ENCODE results near the gene EFS. TPM values are rescaled to one million over a fixed set of nuclear protein-coding genes. Genes with fewer than 3 reads are reported as not detected.
"Not testable (repeated sequence)": the region's sequence is repeated elsewhere in the genome, so short reads cannot be mapped to it uniquely, and the experiment has no call there.

EFS gene
- total and polyA plus RNA-seq, 2 donors (not counting 1 experiment from before 2014, with no cell fraction given): not detected

DNA sequence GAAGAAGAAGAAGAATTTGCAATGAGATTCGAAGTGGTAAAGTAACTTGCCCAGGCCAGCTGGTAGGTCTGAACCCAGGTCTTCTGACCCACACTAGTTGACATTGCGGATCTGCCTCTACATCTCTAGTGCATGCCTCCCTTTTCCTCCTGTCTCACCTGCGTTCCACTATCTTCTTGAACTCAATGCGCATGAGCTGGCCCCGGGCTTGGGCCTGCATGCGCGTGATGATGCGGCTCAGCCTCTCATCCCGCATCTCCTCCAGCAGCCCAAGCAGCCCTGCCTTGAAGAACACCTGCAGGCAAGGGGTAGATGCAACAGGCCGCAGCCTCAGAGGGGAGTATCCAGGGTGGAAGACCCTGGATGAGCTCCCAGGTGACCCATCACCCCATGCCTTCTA, 31.2 kb upstream of the EFS start:
- no peak for DNase-seq
- Mint-ChIP-seq H3K27ac (no peak overlapping the region), H3K9me3 (ENCODE audit: insufficient read depth) (no peaks in the 10 kb centered on the region), H3K4me1 (no peaks in the 10 kb centered on the region), H3K4me3 (no peak overlapping the region), H3K27me3 (peaks cover 30% of the 10 kb centered on the region)
- 93% methylated on average over 8 of the region's 10 CpGs for WGBS (ENCODE audit: insufficient coverage)
- Histone ChIP-seq H3K27ac (ENCODE audit: low read length in 2 of 2) (no peak overlapping the region), H3K9ac (ENCODE audit: low read length) (no peak overlapping the region), H3K79me2 (ENCODE audit: control insufficient read depth, insufficient read depth, low read length) (no peaks in the 10 kb centered on the region), H3K4me1 (ENCODE audit: control insufficient read depth in 2 of 2, insufficient read depth in 2 of 2, low read length in 2 of 2) (no peaks in the 10 kb centered on the region), H4K20me1 (ENCODE audit: control insufficient read depth, insufficient read depth, low read length, poor library complexity, severe bottlenecking) (no peaks in the 10 kb centered on the region), H3K4me2 (replicated peaks; ENCODE audit: low read depth, low read length, poor library complexity, severe bottlenecking) (no peak overlapping the region), H2AFZ (ENCODE audit: insufficient read depth, low read depth, low read length, poor library complexity, severe bottlenecking) (no peak overlapping the region), H3K27me3 (replicated peaks in 1 of 4; ENCODE audit: control extremely low read depth in 1 of 4, control insufficient read depth in 3 of 4, insufficient read depth in 4 of 4, low read length in 3 of 4) (peaks cover 0 to 3% (median 0%) of the 10 kb centered on the region in 4 experiments), H3K9me3 (ENCODE audit: control extremely low read depth in 1 of 3, control insufficient read depth in 2 of 3, insufficient read depth in 1 of 3, low read length in 2 of 3) (no peaks in the 10 kb centered on the region), H3K4me3 (ENCODE audit: control extremely low read depth in 1 of 5, extremely low read depth in 1 of 5, insufficient read depth in 1 of 5, low read depth in 2 of 5, low read length in 4 of 5) (no peak overlapping the region), H3K36me3 (replicated peaks in 1 of 2; ENCODE audit: control extremely low read depth in 1 of 2, control insufficient read depth in 1 of 2, extremely low read depth in 1 of 2, insufficient read depth in 2 of 2, low read length in 1 of 2) (no peaks in the 10 kb centered on the region)
- ChIA-PET CTCF (no interaction called here), POLR2A (no interaction called here)
- no peak for ATAC-seq (ENCODE audit: low read depth)
- intact Hi-C loops (cut with micrococcal nuclease): no loop called here
- no peak for TF ChIP-seq EZH2 (IDR thresholded peaks at IDR 0.05; ENCODE audit: borderline replicate concordance, insufficient read depth, low read depth, low read length, poor library complexity, severe bottlenecking)
- TF ChIP-seq, protein P1, sequence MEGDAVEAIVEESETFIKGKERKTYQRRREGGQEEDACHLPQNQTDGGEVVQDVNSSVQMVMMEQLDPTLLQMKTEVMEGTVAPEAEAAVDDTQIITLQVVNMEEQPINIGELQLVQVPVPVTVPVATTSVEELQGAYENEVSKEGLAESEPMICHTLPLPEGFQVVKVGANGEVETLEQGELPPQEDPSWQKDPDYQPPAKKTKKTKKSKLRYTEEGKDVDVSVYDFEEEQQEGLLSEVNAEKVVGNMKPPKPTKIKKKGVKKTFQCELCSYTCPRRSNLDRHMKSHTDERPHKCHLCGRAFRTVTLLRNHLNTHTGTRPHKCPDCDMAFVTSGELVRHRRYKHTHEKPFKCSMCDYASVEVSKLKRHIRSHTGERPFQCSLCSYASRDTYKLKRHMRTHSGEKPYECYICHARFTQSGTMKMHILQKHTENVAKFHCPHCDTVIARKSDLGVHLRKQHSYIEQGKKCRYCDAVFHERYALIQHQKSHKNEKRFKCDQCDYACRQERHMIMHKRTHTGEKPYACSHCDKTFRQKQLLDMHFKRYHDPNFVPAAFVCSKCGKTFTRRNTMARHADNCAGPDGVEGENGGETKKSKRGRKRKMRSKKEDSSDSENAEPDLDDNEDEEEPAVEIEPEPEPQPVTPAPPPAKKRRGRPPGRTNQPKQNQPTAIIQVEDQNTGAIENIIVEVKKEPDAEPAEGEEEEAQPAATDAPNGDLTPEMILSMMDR (IDR thresholded peaks at IDR 0.05): no peak

DNA sequence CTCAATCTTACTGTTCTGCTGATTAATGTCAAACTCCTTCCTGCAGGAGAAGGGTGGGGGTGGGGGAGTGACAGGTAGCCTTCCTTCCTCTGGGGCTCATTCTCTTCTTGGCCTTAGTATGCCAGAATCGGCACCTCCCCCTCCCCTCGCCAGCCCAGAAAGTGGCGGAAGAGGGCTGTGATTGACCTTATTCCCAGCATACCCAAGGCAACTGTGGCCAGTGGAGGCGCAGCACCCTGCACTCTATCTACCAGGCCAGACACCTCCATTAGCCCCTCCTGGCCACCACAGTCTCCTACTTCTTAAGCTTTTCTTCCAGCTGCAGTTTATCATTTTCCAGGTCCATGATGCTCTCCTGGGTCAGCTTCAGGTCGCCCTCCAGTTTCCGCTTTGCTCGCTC, 27.6 kb upstream of the EFS start:
- Histone ChIP-seq H3K4me3 (ENCODE audit: control extremely low read depth in 1 of 5, extremely low read depth in 1 of 5, insufficient read depth in 1 of 5, low read depth in 2 of 5, low read length in 4 of 5) (no peak overlapping the region), H3K4me2 (replicated peaks; ENCODE audit: low read depth, low read length, poor library complexity, severe bottlenecking) (no peak overlapping the region), H3K4me1 (ENCODE audit: control insufficient read depth in 2 of 2, insufficient read depth in 2 of 2, low read length in 2 of 2) (no peaks in the 10 kb centered on the region), H3K9me3 (ENCODE audit: control extremely low read depth in 1 of 3, control insufficient read depth in 2 of 3, insufficient read depth in 1 of 3, low read length in 2 of 3) (no peaks in the 10 kb centered on the region), H3K27me3 (replicated peaks in 1 of 4; ENCODE audit: control extremely low read depth in 1 of 4, control insufficient read depth in 3 of 4, insufficient read depth in 4 of 4, low read length in 3 of 4) (peaks cover 0 to 12% (median 0%) of the 10 kb centered on the region in 4 experiments), H3K9ac (ENCODE audit: low read length) (no peak overlapping the region), H4K20me1 (ENCODE audit: control insufficient read depth, insufficient read depth, low read length, poor library complexity, severe bottlenecking) (no peaks in the 10 kb centered on the region), H2AFZ (ENCODE audit: insufficient read depth, low read depth, low read length, poor library complexity, severe bottlenecking) (no peak overlapping the region), H3K79me2 (ENCODE audit: control insufficient read depth, insufficient read depth, low read length) (no peaks in the 10 kb centered on the region), H3K36me3 (replicated peaks in 1 of 2; ENCODE audit: control extremely low read depth in 1 of 2, control insufficient read depth in 1 of 2, extremely low read depth in 1 of 2, insufficient read depth in 2 of 2, low read length in 1 of 2) (no peaks in the 10 kb centered on the region), H3K27ac (ENCODE audit: low read length in 2 of 2) (no peak overlapping the region)
- Mint-ChIP-seq H3K4me1 (no peaks in the 10 kb centered on the region), H3K27me3 (peaks cover 31% of the 10 kb centered on the region), H3K27ac (no peak overlapping the region), H3K4me3 (no peak overlapping the region), H3K9me3 (ENCODE audit: insufficient read depth) (no peaks in the 10 kb centered on the region)
- no peak for ATAC-seq (ENCODE audit: low read depth)
- TF ChIP-seq EZH2 (IDR thresholded peaks at IDR 0.05; ENCODE audit: borderline replicate concordance, insufficient read depth, low read depth, low read length, poor library complexity, severe bottlenecking): no peak
- TF ChIP-seq, protein P1 (IDR thresholded peaks at IDR 0.05): no peak
- POLR2A ChIA-PET: no interaction called here
- intact Hi-C loops (cut with micrococcal nuclease): no loop called here
- CTCF ChIA-PET: interaction anchor here (3.2 kb wide), 1 partner anchor 13 kb away, joined by 12 read pairs; no protein-coding TSS in a partner anchor
- 89% methylated on average over 4 of the region's 7 CpGs for WGBS (ENCODE audit: insufficient coverage)
- DNase-seq: no peak

DNA sequence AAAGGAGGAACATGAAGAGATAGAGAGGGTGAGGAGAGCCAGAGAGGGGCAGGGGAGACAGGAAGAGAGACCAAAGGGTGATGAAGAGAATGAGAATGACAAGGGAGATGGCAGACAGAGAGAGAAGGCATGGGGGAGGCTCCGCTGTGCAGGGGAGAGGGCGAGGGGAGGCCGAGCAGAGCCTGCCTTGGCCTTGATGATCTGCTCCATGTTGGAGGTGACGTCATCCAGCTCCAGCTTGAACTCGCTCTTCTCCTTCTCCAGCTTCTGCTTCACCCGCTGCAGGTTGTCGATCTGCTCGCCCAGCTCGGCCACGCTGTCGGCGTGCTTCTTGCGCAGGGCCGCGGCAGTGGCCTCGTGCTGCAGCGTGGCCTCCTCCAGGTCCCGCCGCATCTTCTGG, 24.9 kb upstream of the EFS start:
- H3K9ac ChIP-seq (ENCODE audit: low read length); H3K4me3 ChIP-seq (ENCODE audit: control extremely low read depth in 1 of 5, extremely low read depth in 1 of 5, insufficient read depth in 1 of 5, low read depth in 2 of 5, low read length in 4 of 5); H3K36me3 ChIP-seq (replicated peaks in 1 of 2; ENCODE audit: control extremely low read depth in 1 of 2, control insufficient read depth in 1 of 2, extremely low read depth in 1 of 2, insufficient read depth in 2 of 2, low read length in 1 of 2); H2AFZ ChIP-seq (ENCODE audit: insufficient read depth, low read depth, low read length, poor library complexity, severe bottlenecking); H3K27ac Mint-ChIP-seq; H3K4me1 ChIP-seq (ENCODE audit: control insufficient read depth in 2 of 2, insufficient read depth in 2 of 2, low read length in 2 of 2); H3K79me2 ChIP-seq (ENCODE audit: control insufficient read depth, insufficient read depth, low read length); H3K9me3 Mint-ChIP-seq (ENCODE audit: insufficient read depth); H4K20me1 ChIP-seq (ENCODE audit: control insufficient read depth, insufficient read depth, low read length, poor library complexity, severe bottlenecking); POLR2A ChIA-PET; DNase-seq; H3K4me3 Mint-ChIP-seq; H3K27ac ChIP-seq (ENCODE audit: low read length in 2 of 2); H3K4me2 ChIP-seq (replicated peaks; ENCODE audit: low read depth, low read length, poor library complexity, severe bottlenecking); H3K9me3 ChIP-seq (ENCODE audit: control extremely low read depth in 1 of 3, control insufficient read depth in 2 of 3, insufficient read depth in 1 of 3, low read length in 2 of 3); ATAC-seq (ENCODE audit: low read depth); H3K4me1 Mint-ChIP-seq; intact Hi-C loops (cut with micrococcal nuclease): not testable (repeated sequence)
- H3K27me3 Mint-ChIP-seq: peaks cover 38% of the 10 kb centered on the region
- CTCF ChIA-PET: interaction anchor here (2.6 kb wide), 1 partner anchor 10 kb away, joined by 13 read pairs; no protein-coding TSS in a partner anchor
- peaks cover 0 to 12% (median 0%) of the 10 kb centered on the region in 4 experiments for H3K27me3 ChIP-seq (replicated peaks in 1 of 4; ENCODE audit: control extremely low read depth in 1 of 4, control insufficient read depth in 3 of 4, insufficient read depth in 4 of 4, low read length in 3 of 4)
- WGBS (ENCODE audit: insufficient coverage): no CpG with 5 or more reads among the region's 19 CpGs

Data from B cell (primary cell).